Mucosa of rectum (tissue), 2 donors: Measurements from ENCODE around the gene IKZF3.

Experiments
- H3K27ac ChIP-seq, 2 donors: one replicate each; pipeline ENCODE4 v1.7.0; 2013; ENCODE audit warnings: inconsistent platforms in 2 of 2, low read depth in 2 of 2, low read length in 2 of 2
- H3K27me3 ChIP-seq, 2 donors: one replicate each; pipeline ENCODE4 v1.7.0; 2013; ENCODE audit warnings: low read length in 2 of 2; ENCODE audit not compliant: control insufficient read depth in 2 of 2, insufficient read depth in 2 of 2
- H3K36me3 ChIP-seq, 2 donors: one replicate each; pipeline ENCODE4 v1.7.0; 2013; ENCODE audit warnings: low read length in 2 of 2; ENCODE audit not compliant: control insufficient read depth in 2 of 2, insufficient read depth in 2 of 2
- H3K4me1 ChIP-seq, 2 donors: one replicate each; pipeline ENCODE4 v1.7.0; 2013; ENCODE audit warnings: low read length in 2 of 2, mild to moderate bottlenecking in 1 of 2; ENCODE audit not compliant: control insufficient read depth in 2 of 2, insufficient read depth in 2 of 2
- H3K4me3 ChIP-seq, 2 donors: one replicate each; pipeline ENCODE4 v1.7.0; 2013; ENCODE audit warnings: low read length in 2 of 2
- H3K9ac ChIP-seq, 2 donors: one replicate each; pipeline ENCODE4 v1.7.0; 2013; ENCODE audit warnings: low read length in 2 of 2, low read depth in 1 of 2, mild to moderate bottlenecking in 1 of 2
- H3K9me3 ChIP-seq, 2 donors: one replicate each; pipeline ENCODE4 v1.7.0; 2013; ENCODE audit warnings: low read length in 2 of 2; ENCODE audit not compliant: control insufficient read depth in 2 of 2
- donor health status: healthy.
- donor health status: Normal muscosa, but diverticular disease.

The IKZF3 gene

GRCh38 chr17:39742856-39743436 is 121.2 kb downstream of the IKZF3 start:
- Histone ChIP-seq H3K27me3 (peaks cover 0 to 12% of the 10 kb centered on the region in 2 donors), H3K9ac (no peak overlapping the region)

DNA sequence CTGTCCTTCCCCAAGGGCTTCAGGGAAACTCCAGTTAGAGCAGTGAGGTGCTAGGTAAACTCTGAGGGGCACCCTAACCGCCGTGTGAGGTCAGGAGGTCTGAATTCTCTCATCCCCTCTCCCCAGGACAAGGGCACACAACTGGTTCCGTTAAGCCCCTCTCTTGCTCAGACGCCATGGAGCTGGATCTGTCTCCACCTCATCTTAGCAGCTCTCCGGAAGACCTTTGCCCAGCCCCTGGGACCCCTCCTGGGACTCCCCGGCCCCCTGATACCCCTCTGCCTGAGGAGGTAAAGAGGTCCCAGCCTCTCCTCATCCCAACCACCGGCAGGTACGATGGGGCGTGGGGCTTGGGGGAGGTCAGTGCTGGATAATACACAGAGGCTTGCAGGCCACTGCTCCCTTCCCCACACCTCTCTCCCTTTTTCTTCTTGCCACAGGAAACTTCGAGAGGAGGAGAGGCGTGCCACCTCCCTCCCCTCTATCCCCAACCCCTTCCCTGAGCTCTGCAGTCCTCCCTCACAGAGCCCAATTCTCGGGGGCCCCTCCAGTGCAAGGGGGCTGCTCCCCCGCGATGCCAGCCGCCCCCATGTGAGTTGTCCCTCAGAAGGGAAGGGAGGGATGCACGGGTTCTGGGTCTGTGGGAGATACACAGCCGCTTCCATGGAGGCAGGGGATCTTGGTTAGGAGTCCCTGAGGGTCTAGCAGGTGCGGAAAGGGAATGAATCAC is 121.8 kb downstream of the IKZF3 start:
- Histone ChIP-seq H3K9me3 (no peaks in the 10 kb centered on the region), H3K27ac (no peak overlapping the region), H3K9ac (no peak overlapping the region), H3K4me3 (no peak overlapping the region), H3K36me3 (peaks cover 18 to 22% of the 10 kb centered on the region in 2 donors), H3K27me3 (peaks cover 0 to 14% of the 10 kb centered on the region in 2 donors), H3K4me1 (peaks cover 17 to 21% of the 10 kb centered on the region in 2 donors)

More at GRCh38 chr17:39742856-39743436, 121.2 kb downstream of the IKZF3 start:
- H3K9me3 ChIP-seq = no peaks in the 10 kb centered on the region
- no peak overlapping the region for H3K4me3 ChIP-seq
- no peak overlapping the region for H3K27ac ChIP-seq
- peaks cover 18 to 22% of the 10 kb centered on the region in 2 donors for H3K36me3 ChIP-seq
- H3K4me1 ChIP-seq = peaks cover 13 to 19% of the 10 kb centered on the region in 2 donors

DNA sequence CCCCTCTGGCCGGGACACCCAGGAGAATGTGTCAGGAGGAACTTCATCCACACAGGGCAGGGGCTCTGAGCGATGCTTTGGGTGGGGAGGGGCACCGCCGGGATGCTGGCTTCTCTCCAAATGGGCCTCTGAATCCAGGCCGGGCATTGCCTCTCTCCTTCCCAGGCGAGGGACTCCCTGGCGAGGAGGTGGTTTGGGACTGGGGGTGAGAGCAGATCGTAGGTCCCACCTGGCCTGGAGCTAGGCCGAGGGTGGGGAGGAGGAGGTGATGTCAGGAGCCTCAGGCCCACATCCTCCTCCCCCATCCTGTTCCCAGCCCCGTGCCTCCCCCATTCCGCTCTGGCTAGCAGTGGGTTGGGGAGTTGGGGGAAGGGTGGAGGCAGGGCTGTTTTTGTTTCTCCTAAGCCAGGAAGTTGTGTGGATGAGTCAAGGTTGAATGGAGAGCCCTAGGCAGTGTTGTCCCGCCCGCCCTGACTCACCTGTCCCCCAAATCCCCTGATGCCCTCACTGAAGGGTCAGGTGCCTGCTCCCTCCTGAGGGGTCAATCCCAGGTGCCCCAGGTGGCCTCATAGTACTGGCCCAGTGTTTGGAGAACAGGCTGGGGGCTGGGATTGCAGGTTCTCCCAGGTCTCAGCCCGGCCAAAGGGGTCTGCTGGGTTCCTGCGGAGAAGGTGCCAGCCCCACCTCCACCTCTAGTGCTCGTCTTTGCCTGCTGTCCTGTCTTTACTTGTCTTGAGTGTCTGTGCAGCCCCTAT is 123.6 kb downstream of the IKZF3 start:
- H3K27ac ChIP-seq = peak overlapping the region; percentile 94 to 95
- H3K9ac ChIP-seq = peak overlapping the region; percentile 80 to 85
- peak overlapping the region; percentile 71 to 81 for H3K4me3 ChIP-seq
- no peaks in the 10 kb centered on the region for H3K9me3 ChIP-seq
- peaks cover 16 to 20% of the 10 kb centered on the region in 2 donors for H3K36me3 ChIP-seq
- peaks cover 17 to 33% of the 10 kb centered on the region in 2 donors for H3K4me1 ChIP-seq
- H3K27me3 ChIP-seq = peaks cover 0 to 14% of the 10 kb centered on the region in 2 donors

- peak overlapping the region; percentile 80 to 85 for H3K9ac ChIP-seq
- H3K4me3 ChIP-seq = peak overlapping the region; percentile 71 to 81
- peaks cover 11 to 17% of the 10 kb centered on the region in 2 donors for H3K36me3 ChIP-seq
- H3K27ac ChIP-seq = peak overlapping the region; percentile 94 to 95
- H3K4me1 ChIP-seq = peaks cover 17 to 34% of the 10 kb centered on the region in 2 donors
- H3K9me3 ChIP-seq = no peaks in the 10 kb centered on the region
- H3K27me3 ChIP-seq = peaks cover 0 to 14% of the 10 kb centered on the region in 2 donors
These were observed 124.2 kb downstream of the IKZF3 start for GRCh38 chr17:39739885-39740356.

DNA sequence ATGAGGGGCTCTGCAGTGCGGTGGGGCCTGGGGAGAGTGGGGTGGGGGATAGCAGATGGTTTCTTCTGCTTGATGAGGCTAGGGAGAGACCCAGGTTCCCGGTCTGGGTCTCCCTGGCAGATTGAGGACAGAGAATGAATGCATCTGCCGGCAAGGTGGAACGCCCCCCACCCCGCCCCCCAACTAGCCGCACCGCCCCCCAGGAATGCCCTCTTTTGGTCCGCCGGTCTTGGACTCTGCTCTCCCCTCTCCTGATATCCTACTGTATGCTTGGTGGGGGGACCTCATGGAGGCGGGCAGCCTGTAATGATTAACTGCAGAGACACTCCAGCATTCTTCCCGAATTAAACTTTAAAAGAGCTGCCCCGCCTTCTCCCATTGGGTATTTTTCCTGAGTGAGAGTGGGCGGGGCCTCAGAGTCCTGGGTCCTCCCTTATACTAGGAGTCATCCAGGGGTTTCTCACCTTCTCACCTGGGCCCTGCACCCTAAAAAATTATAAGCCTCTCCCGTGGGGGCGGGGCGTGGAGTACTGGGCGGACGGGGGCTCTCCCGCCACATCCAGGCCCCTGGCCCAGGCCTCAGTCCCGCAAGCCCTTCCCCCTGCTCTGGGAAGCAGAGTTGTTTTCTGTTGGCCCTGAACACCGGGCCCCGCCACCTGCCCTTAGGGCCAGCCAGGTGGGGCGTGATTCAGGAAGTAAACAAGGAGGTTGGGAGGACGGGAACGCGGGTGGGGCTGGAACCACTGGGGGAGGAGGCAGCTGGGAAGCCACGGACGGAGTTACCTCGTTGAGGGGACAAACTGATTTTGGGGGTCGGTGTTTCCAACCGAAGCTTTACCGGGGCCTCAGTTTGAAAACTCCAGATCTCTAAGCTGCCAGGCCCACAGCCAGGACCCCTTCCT is 124.9 kb downstream of the IKZF3 start:
- peak overlapping the region; percentile 71 to 81 for H3K4me3 ChIP-seq
- peaks cover 5 to 11% of the 10 kb centered on the region in 2 donors for H3K36me3 ChIP-seq
- peak overlapping the region; percentile 80 to 85 for H3K9ac ChIP-seq
- H3K27ac ChIP-seq = peak overlapping the region; percentile 94 to 95
- peaks cover 0 to 14% of the 10 kb centered on the region in 2 donors for H3K27me3 ChIP-seq
- peaks cover 17 to 34% of the 10 kb centered on the region in 2 donors for H3K4me1 ChIP-seq
- H3K9me3 ChIP-seq = no peaks in the 10 kb centered on the region

DNA sequence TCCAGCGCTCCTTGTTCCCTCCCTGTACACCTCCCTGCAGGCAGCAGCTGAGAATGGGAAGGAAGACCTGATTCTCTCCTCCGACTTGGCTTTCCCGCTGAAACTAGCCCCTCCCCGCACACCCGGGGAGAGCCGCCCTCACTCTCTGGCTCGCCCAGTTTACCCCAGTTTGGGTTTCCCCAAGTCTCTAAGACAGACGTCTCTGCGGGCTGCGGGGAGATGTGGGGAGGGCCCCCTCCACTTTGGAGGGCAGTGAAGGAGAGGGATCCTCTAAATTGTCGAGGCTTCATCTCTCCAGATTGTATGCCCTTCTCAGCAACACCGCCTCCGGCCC is 125.6 kb downstream of the IKZF3 start:
- peaks cover 0 to 12% of the 10 kb centered on the region in 2 donors for H3K27me3 ChIP-seq

DNA sequence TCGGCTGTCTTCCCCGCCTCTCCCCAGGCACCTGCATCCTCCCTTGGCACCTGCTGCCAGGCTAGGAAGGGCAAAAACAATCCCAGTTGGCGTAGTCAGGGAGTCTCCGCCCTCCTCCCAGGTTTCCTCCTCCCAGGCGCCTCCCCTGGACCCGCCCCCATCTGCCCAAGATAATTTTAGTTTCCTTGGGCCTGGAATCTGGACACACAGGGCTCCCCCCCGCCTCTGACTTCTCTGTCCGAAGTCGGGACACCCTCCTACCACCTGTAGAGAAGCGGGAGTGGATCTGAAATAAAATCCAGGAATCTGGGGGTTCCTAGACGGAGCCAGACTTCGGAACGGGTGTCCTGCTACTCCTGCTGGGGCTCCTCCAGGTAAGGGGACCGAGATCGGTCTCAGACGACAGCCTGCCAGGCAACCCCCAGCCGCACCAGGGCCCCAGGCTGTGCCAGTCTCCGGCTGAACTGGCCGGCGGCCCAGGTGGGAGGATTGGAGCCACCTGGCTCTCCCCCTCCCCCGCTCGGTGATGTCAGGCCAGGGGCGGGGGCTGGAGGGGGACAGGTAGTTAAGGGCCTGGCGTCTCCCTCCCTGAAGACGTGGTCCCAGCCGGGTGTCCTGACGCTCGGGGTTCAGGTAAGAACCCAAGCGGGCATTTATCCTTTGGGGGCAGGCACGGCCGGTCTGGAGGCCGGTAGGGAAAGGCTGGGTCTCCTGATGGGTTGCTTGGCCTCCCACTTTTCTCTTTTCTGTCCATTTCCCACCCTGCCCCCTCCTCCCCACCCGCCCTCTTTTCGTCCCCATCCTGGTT is 126.1 kb downstream of the IKZF3 start, which contains the start of gene GRB7:
Gene GRB7, plus strand, starts transcription at position 179 of the 808 bp plus-strand sequence. CDS start 4,364 bp downstream, outside the sequence.
- H3K4me1 ChIP-seq = peaks cover 17 to 34% of the 10 kb centered on the region in 2 donors
- H3K4me3 ChIP-seq = peak within 1 kb of the TSS; percentile 71 to 81
- peak within 1 kb of the TSS; percentile 85 for H3K9ac ChIP-seq
- peak within 1 kb of the TSS; percentile 94 to 95 for H3K27ac ChIP-seq
- peaks cover 0 to 9% of the 10 kb centered on the region in 2 donors for H3K27me3 ChIP-seq
- H3K36me3 ChIP-seq = peaks cover under 1 to 4% of the 10 kb centered on the region in 2 donors
- H3K9me3 ChIP-seq = no peaks in the 10 kb centered on the region

More for the DNA sequence above, 125.6 kb downstream of the IKZF3 start:
- Histone ChIP-seq H3K36me3 (peaks cover 3 to 10% of the 10 kb centered on the region in 2 donors), H3K27ac (peak overlapping the region; percentile 94 to 95), H3K4me1 (peaks cover 17 to 34% of the 10 kb centered on the region in 2 donors), H3K4me3 (peak overlapping the region; percentile 71 to 81), H3K9ac (peak overlapping the region; percentile 54 to 85), H3K9me3 (no peaks in the 10 kb centered on the region)

GRCh38 chr17:39737206-39737759 is 126.8 kb downstream of the IKZF3 start:
- Histone ChIP-seq H3K4me3 (peak overlapping the region; percentile 71 to 81), H3K27me3 (peaks cover 0 to 7% of the 10 kb centered on the region in 2 donors), H3K27ac (peak overlapping the region; percentile 94 to 95)

More at GRCh38 chr17:39737206-39737759, 126.8 kb downstream of the IKZF3 start:
- Histone ChIP-seq H3K4me1 (peaks cover 17 to 34% of the 10 kb centered on the region in 2 donors), H3K36me3 (no peaks in the 10 kb centered on the region), H3K9ac (peak overlapping the region; percentile 32 to 85), H3K9me3 (no peaks in the 10 kb centered on the region)
